Stomach (tissue), 4 donors: ENCODE data around the gene SAXO2.
"Not testable (repeated sequence)": the region's sequence is repeated elsewhere in the genome, so short reads cannot be mapped to it uniquely, and the experiment has no call there.

Experiments used
- CTCF ChIP-seq, 7 experiments: fragments of 450-650 bp in 4 of 7; fragments of 200-600 bp in 3 of 7; sonication (generic) in 3 of 7; IDR thresholded peaks; one replicate each; pipeline ENCODE4 v1.5.1; 2016 to 2019; ENCODE audit warnings: antibody characterized with exemption in 7 of 7, control low read depth in 2 of 7, mild to moderate bottlenecking in 1 of 7
- EP300 ChIP-seq: sonication (generic); formaldehyde crosslinking; IDR thresholded peaks from one replicate; pipeline ENCODE4 v1.6.1; 2017; ENCODE audit warnings: antibody characterized with exemption
- POLR2A ChIP-seq, 4 donors: fragments of 450-650 bp; IDR thresholded peaks; one replicate each; pipeline ENCODE4 v1.6.1; 2016; ENCODE audit warnings: antibody characterized with exemption in 4 of 4, control low read depth in 2 of 4, mild to moderate bottlenecking in 1 of 4, moderate library complexity in 1 of 4
- POLR2AphosphoS5 ChIP-seq, 3 donors: sonication (generic); formaldehyde crosslinking; IDR thresholded peaks; one replicate each; pipeline ENCODE4 v1.6.1; 2016; ENCODE audit warnings: antibody characterized with exemption in 3 of 3

- not testable (repeated sequence) for TF ChIP-seq CTCF (IDR thresholded peaks at IDR 0.05); POLR2AphosphoS5 (IDR thresholded peaks at IDR 0.05); POLR2A (IDR thresholded peaks at IDR 0.05); EP300
Observed at GRCh38 chr15:82237944-82238534, 24.6 kb upstream of the SAXO2 start.
